Measurements from ENCODE around the gene FOXF2.

FOXF2 gene

GRCh38 chr6:1415416-1416063, 26.2 kb downstream of the FOXF2 start:
- TF ChIP-seq CTCF (IDR thresholded peaks at IDR 0.05), result no peak

GRCh38 chr6:1416191-1416760, 26.9 kb downstream of the FOXF2 start:
- TF ChIP-seq CTCF (IDR thresholded peaks at IDR 0.05), result no peak

DNA sequence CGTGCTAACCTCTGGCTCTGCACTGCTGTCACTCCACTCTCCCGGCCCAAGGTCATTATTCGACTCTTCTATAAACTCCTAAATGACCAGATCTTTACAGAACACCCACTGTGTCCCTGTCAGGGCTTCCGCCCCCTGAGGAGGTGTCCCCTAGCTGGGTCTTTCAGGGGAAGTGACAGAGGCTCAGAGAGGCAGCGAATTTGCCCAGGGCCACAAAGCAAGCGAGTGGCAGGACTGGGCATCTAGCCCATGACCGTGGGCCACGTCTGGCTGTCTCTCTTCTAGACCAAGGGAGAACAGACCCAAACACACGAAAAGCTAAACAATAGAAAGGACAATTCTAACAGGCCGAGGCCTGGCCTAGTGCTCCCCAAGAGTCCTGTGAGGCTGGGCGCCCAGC, 27.4 kb downstream of the FOXF2 start:
- TF ChIP-seq CTCF (IDR thresholded peaks at IDR 0.05), result no peak

GRCh38 chr6:1417718-1418117, 28.3 kb downstream of the FOXF2 start:
- no peak for TF ChIP-seq CTCF (IDR thresholded peaks at IDR 0.05)

DNA sequence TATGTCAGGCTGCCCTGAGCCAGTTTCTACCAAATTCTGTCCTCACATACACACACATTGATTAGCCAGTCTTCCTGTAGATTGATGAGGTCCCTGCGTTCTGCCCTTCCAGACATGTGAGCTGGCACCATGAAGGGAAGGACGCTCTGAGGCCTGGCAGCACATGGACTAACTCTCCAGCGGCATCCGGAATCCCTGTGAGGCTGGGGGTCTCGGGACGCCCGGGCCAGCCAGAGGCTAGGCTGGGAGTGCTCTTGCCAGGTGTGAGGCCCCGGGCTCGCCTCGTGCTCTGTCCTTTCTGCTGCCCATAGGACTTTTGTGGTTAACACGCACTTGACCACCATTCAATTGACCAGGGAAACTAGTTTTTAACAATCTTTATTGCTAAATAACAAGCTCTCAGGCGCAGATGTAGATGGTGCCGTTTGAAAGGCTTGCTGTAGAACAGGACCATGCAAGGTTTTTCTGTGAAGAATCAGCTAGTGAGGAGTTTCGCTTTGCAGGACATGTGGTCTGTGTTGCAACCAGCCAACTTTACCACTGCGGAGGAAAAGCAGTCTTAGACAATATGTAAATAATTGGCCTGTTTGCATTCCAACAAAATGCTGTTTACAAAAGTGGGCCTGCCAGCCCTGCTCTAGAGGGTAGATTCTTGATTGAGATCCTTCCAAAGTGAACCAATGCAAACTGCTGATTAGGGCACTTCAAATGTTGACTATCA, 29.3 kb downstream of the FOXF2 start:
- no peak for TF ChIP-seq CTCF (IDR thresholded peaks at IDR 0.05)

- TF ChIP-seq CTCF (IDR thresholded peaks at IDR 0.05), result no peak
Measured at GRCh38 chr6:1420382-1420781, 31.0 kb downstream of the FOXF2 start.

GRCh38 chr6:1422290-1422689, 32.9 kb downstream of the FOXF2 start:
- TF ChIP-seq CTCF (IDR thresholded peaks at IDR 0.05), result no peak

Data from LNCAP (cell line).